H1 (cell line): ENCODE data around the gene INPP4B. TPM values are rescaled to one million over a fixed set of nuclear protein-coding genes. Genes with fewer than 3 reads are reported as not detected.

Experiments used
- CTCF ChIA-PET: fragments of 300-600 bp; sonication (Branson Sonifier 250); formaldehyde crosslinking; loops from one replicate; lab custom pipeline; 2021; ENCODE audit not compliant: partially characterized antibody; lab: Charles Lee
- POLR2A ChIA-PET: fragments of 300-600 bp; sonication (Branson Sonifier 250); formaldehyde crosslinking; loops from one replicate; lab custom pipeline; 2021; ENCODE audit warnings: inconsistent platforms; ENCODE audit not compliant: partially characterized antibody; lab: Charles Lee
- DNase-seq, 2 experiments: peaks; one replicate each; pipeline versions ENCODE4 v3.0.0 to v3.0.0-alpha.2; 2010 to 2022; ENCODE audit warnings: low spot score in 2 of 2, low read depth in 1 of 2, mixed read lengths in 1 of 2
- FAIRE-seq: peaks from 2 replicates; lab custom pipeline; 2011; peaks lifted over from hg19 to GRCh38; lab: Jason Lieb, UNC
- H2AFZ ChIP-seq: 2 replicates; pipeline ENCODE4 v1.8.1; 2012; ENCODE audit warnings: low read length, inconsistent platforms
- H2AK5ac ChIP-seq: 2 replicates; pipeline ENCODE4 v1.6.1; 2013; ENCODE audit warnings: low read depth, low read length
- H2BK120ac ChIP-seq: replicated peaks from 2 replicates; pipeline ENCODE3; 2013; ENCODE audit warnings: low read depth, low read length, inconsistent platforms
- H2BK12ac ChIP-seq: 2 replicates; pipeline ENCODE4 v1.6.1; 2013; ENCODE audit warnings: low read depth, low read length
- H2BK15ac ChIP-seq: 2 replicates; pipeline ENCODE4 v1.6.1; 2013; ENCODE audit warnings: low read length
- H2BK20ac ChIP-seq: 2 replicates; pipeline ENCODE4 v1.6.1; 2013; ENCODE audit warnings: low read length
- H2BK5ac ChIP-seq: 2 replicates; pipeline ENCODE4 v1.6.1; 2013; ENCODE audit warnings: low read depth, low read length
- H3K14ac ChIP-seq: 2 replicates; pipeline ENCODE4 v1.6.1; 2013; ENCODE audit warnings: inconsistent platforms; ENCODE audit not compliant: insufficient read length
- H3K18ac ChIP-seq: 2 replicates; pipeline ENCODE4 v1.6.1; 2013; ENCODE audit warnings: low read length; ENCODE audit errors: extremely low read depth
- H3K23ac ChIP-seq: 2 replicates; pipeline ENCODE4 v1.6.1; 2013; ENCODE audit warnings: inconsistent platforms; ENCODE audit not compliant: insufficient read length
- H3K23me2 ChIP-seq: 2 replicates; pipeline ENCODE4 v1.6.1; 2013; ENCODE audit warnings: low read depth, low read length
- H3K27ac ChIP-seq: 2 replicates; pipeline ENCODE4 v1.6.1; 2011; ENCODE audit warnings: low read depth, low read length, inconsistent platforms
- H3K27me3 ChIP-seq, 4 experiments: replicated peaks in 1 of 4; 1 replicate in 1 of 4; 2 replicates in 3 of 4; pipeline versions ENCODE4 v1.6.1 to v1.8.1; 2011 to 2013; ENCODE audit warnings: low read length in 3 of 4, mild to moderate bottlenecking in 3 of 4, inconsistent platforms in 2 of 4, mixed read lengths in 2 of 4, moderate library complexity in 1 of 4; ENCODE audit not compliant: control insufficient read depth in 3 of 4, insufficient read depth in 3 of 4; ENCODE audit errors: extremely low read depth in 1 of 4
- H3K36me3 ChIP-seq, 4 experiments: 2 replicates each; pipeline versions ENCODE4 v1.6.1 to v1.8.1; 2011 to 2013; ENCODE audit warnings: mild to moderate bottlenecking in 4 of 4, low read length in 3 of 4, moderate library complexity in 2 of 4, control low read depth in 1 of 4, inconsistent platforms in 1 of 4; ENCODE audit not compliant: insufficient read depth in 4 of 4, control insufficient read depth in 2 of 4
- H3K4ac ChIP-seq: replicated peaks from 2 replicates; pipeline ENCODE3; 2013; ENCODE audit warnings: low read length, low read depth, mixed read lengths, inconsistent platforms; ENCODE audit not compliant: insufficient read length
- H3K4me1 ChIP-seq, 4 experiments: replicated peaks in 1 of 4; 1 replicate in 1 of 4; 2 replicates in 3 of 4; pipeline versions ENCODE4 v1.6.1 to v1.8.1; 2011 to 2013; ENCODE audit warnings: low read length in 3 of 4, inconsistent platforms in 2 of 4, mixed read lengths in 1 of 4; ENCODE audit not compliant: insufficient read depth in 4 of 4, control insufficient read depth in 3 of 4
- H3K4me2 ChIP-seq, 2 experiments: 2 replicates each; pipeline versions ENCODE4 v1.6.1 to v1.8.1; 2011 to 2013; ENCODE audit warnings: low read depth in 2 of 2, low read length in 2 of 2, control low read depth in 1 of 2, inconsistent platforms in 1 of 2, mild to moderate bottlenecking in 1 of 2; ENCODE audit not compliant: insufficient read depth in 1 of 2
- H3K4me3 ChIP-seq, 4 experiments: fragments of 200-600, 300-600 bp in 1 of 4; sonication (generic), shearing (Covaris generic), sonication (Bioruptor Twin) in 1 of 4; 2 replicates each; pipeline versions ENCODE4 v1.5.1 to v1.8.1; 2011 to 2016; ENCODE audit warnings: low read length in 4 of 4, low read depth in 3 of 4, control low read depth in 2 of 4, inconsistent platforms in 2 of 4, mild to moderate bottlenecking in 2 of 4, mixed read lengths in 1 of 4, moderate library complexity in 1 of 4; ENCODE audit not compliant: insufficient read depth in 2 of 4; ENCODE audit errors: extremely low read depth in 1 of 4
- H3K56ac ChIP-seq: replicated peaks from 2 replicates; pipeline ENCODE3; 2013; ENCODE audit warnings: low read depth, mild to moderate bottlenecking, mixed read lengths, low read length, inconsistent platforms; ENCODE audit not compliant: insufficient read length
- H3K79me1 ChIP-seq: 2 replicates; pipeline ENCODE4 v1.6.1; 2013; ENCODE audit warnings: low read depth, low read length, control low read depth
- H3K79me2 ChIP-seq, 2 experiments: 2 replicates each; pipeline versions ENCODE4 v1.6.1 to v1.8.1; 2012 to 2013; ENCODE audit warnings: low read length in 2 of 2, mild to moderate bottlenecking in 2 of 2, inconsistent platforms in 1 of 2; ENCODE audit not compliant: insufficient read depth in 2 of 2, control insufficient read depth in 1 of 2
- H3K9ac ChIP-seq, 4 experiments: replicated peaks in 1 of 4; 1 replicate in 1 of 4; 2 replicates in 3 of 4; pipeline versions ENCODE4 v1.6.1 to v1.8.1; 2011 to 2013; ENCODE audit warnings: low read depth in 3 of 4, low read length in 3 of 4, control low read depth in 2 of 4, mild to moderate bottlenecking in 2 of 4, moderate library complexity in 2 of 4, inconsistent platforms in 1 of 4; ENCODE audit errors: extremely low read depth in 1 of 4
- H3K9me3 ChIP-seq, 2 experiments: 2 replicates each; pipeline versions ENCODE4 v1.6.1 to v1.8.1; 2012 to 2013; ENCODE audit warnings: mild to moderate bottlenecking in 2 of 2, moderate library complexity in 2 of 2, control low read depth in 1 of 2, inconsistent platforms in 1 of 2, low read depth in 1 of 2, low read length in 1 of 2, mixed read lengths in 1 of 2; ENCODE audit not compliant: insufficient read depth in 2 of 2
- H4K20me1 ChIP-seq, 2 experiments: replicated peaks in 1 of 2; 2 replicates each; pipeline versions ENCODE3 to v1.8.1; 2011 to 2013; ENCODE audit warnings: inconsistent platforms in 2 of 2, low read length in 2 of 2, mild to moderate bottlenecking in 1 of 2; ENCODE audit not compliant: insufficient read depth in 2 of 2, control insufficient read depth in 1 of 2
- H4K5ac ChIP-seq: 2 replicates; pipeline ENCODE4 v1.6.1; 2013; ENCODE audit warnings: low read length, low read depth, mixed read lengths, inconsistent platforms; ENCODE audit not compliant: insufficient read length
- H4K8ac ChIP-seq: 2 replicates; pipeline ENCODE4 v1.8.0; 2013; ENCODE audit warnings: mild to moderate bottlenecking, moderate library complexity, low read length, inconsistent platforms; ENCODE audit not compliant: insufficient read depth; ENCODE audit errors: extremely low read depth
- H4K91ac ChIP-seq: replicated peaks from 2 replicates; pipeline ENCODE3; 2013; ENCODE audit warnings: low read length, mixed read lengths, inconsistent platforms; ENCODE audit not compliant: insufficient read length
- HDAC2 ChIP-seq, 2 experiments: fragments of 300-600 bp in 1 of 2; sonication (generic) in 1 of 2; IDR thresholded peaks; 2 replicates each; pipeline ENCODE4 v1.6.1; 2011 to 2012; ENCODE audit warnings: low read depth in 2 of 2, low read length in 2 of 2, mild to moderate bottlenecking in 2 of 2, moderate library complexity in 2 of 2, borderline replicate concordance in 1 of 2, inconsistent platforms in 1 of 2
- PHF8 ChIP-seq: fragments of 200-600 bp; sonication (generic); conservative IDR thresholded peaks from 2 replicates; pipeline ENCODE4 v1.7.1; 2012; ENCODE audit warnings: low read depth, mild to moderate bottlenecking, inconsistent platforms, low read length, moderate library complexity
- POLR2A ChIP-seq, 2 experiments: IDR thresholded peaks; 1 replicate in 1 of 2; 2 replicates in 1 of 2; pipeline ENCODE4 v1.6.1; 2011; ENCODE audit warnings: low read depth in 2 of 2, low read length in 2 of 2, mild to moderate bottlenecking in 2 of 2; ENCODE audit errors: control extremely low read depth in 1 of 2
- WGBS, 2 experiments: shearing (Covaris generic) in 1 of 2; methylation state at CpG; one replicate each; pipeline versions ENCODE4 v1.1.6 to v1.1.7; 2013 to 2015; ENCODE audit warnings: low lambda C conversion rate in 2 of 2, mixed read lengths in 2 of 2, inconsistent platforms in 1 of 2, low coverage in 1 of 2, missing lambda C conversion rate in 1 of 2; ENCODE audit not compliant: insufficient replicate concordance in 2 of 2, insufficient coverage in 1 of 2, insufficient read length in 1 of 2; ENCODE audit errors: extremely low coverage in 1 of 2, missing lambda C conversion rate in 1 of 2; 5-methylcytosine and 5-hydroxymethylcytosine counted together
- polyA plus RNA-seq, 7 experiments: library from polyadenylated mRNA; depleted of rRNA in 3 of 7; stranded (reverse) in 5 of 7; unstranded in 2 of 7; fragments of >200 nt in 5 of 7; fragments of 200-250 nt in 2 of 7; gene quantifications; 1 replicate in 5 of 7; 2 replicates in 1 of 7; 4 replicates in 1 of 7; pipeline versions ENCODE4 v1.2.1 to v1.2.3, GENCODE V29; 2011 to 2013; ENCODE audit warnings: missing spikeins in 2 of 7, mixed read lengths in 2 of 7
- total RNA-seq: library from RNA; stranded (reverse); fragmentation: NEBNext Ultra II Directional; extraction: Animal tissue kit (Norgen Biotek cat#: 25700); gene quantifications from 2 replicates; pipeline ENCODE4 v1.2.1, GENCODE V29; 2021

The INPP4B gene
- total and polyA plus RNA-seq, 2 of the 8 experiments (the other 6 are each of a cell fraction or from before 2014, with no cell fraction given) = 0.11 to 0.54 TPM

GRCh38 chr4:142129931-142130330 is 716.2 kb downstream of the INPP4B start:
- Histone ChIP-seq H3K23ac (no peak overlapping the region), H4K8ac (no peak overlapping the region), H2BK12ac (no peak overlapping the region), H4K5ac (no peak overlapping the region), H3K9me3 (no peaks in the 10 kb centered on the region), H3K9ac (no peak overlapping the region), H3K23me2 (no peaks in the 10 kb centered on the region; the same call in 1 of the 2 replicates), H2BK5ac (no peak overlapping the region), H2BK120ac (no peak overlapping the region), H2BK20ac (no peak overlapping the region), H3K56ac (no peak overlapping the region), H3K18ac (no peak overlapping the region), H2AK5ac (no peak overlapping the region), H4K20me1 (no peaks in the 10 kb centered on the region), H2AFZ (0 out of 2 replicates have a peak overlapping the region, but pooled peaks have one; percentile 20), H3K27ac (no peak overlapping the region), H4K91ac (no peak overlapping the region), H3K36me3 (no peaks in the 10 kb centered on the region), H3K4me3 (no peak overlapping the region), H3K4me2 (no peak overlapping the region), H2BK15ac (no peak overlapping the region), H3K79me2 (no peaks in the 10 kb centered on the region), H3K27me3 (no peaks in the 10 kb centered on the region), H3K79me1 (no peaks in the 10 kb centered on the region), H3K4ac (no peak overlapping the region), H3K4me1 (no peaks in the 10 kb centered on the region), H3K14ac (no peak overlapping the region)
- ChIA-PET CTCF (interaction anchor here (1.0 kb wide), 1 partner anchor 718 kb away, joined by 4 read pairs; no protein-coding TSS in a partner anchor), POLR2A (no interaction called here)
- WGBS, 2 experiments = 85% methylated on average over 1 of the region's 1 CpG; no CpG with 5 or more reads in 1 of the 2 experiments
- no peak for FAIRE-seq
- DNase-seq = no peak
- no peak for TF ChIP-seq HDAC2 (IDR thresholded peaks at IDR 0.05; ENCODE audit: borderline replicate concordance in 1 of 2, low read depth in 2 of 2, low read length in 2 of 2)
- TF ChIP-seq PHF8 = no peak
- no peak for TF ChIP-seq POLR2A (IDR thresholded peaks at IDR 0.05; ENCODE audit: control extremely low read depth in 1 of 2, low read depth in 2 of 2, low read length in 2 of 2)
